ENCODE measurements around the gene NMRAL1. TPM values are rescaled to one million over a fixed set of nuclear protein-coding genes. Genes with fewer than 3 reads are reported as not detected.

Gene NMRAL1
- total RNA-seq (2022; extraction: Qiagen RNA extraction) = 39.4 to 48.9 TPM (median 46.3 TPM) in 5 replicates

GRCh38 chr16:4474192-4474961 is at the start of gene NMRAL1:
NMRAL1 (minus strand) TSS chr16:4474625; CDS start chr16:4474132, 493 bp downstream.

GRCh38 chr16:4475880-4476788 is 1.7 kb upstream of the NMRAL1 start, which contains the start of gene HMOX2:
HMOX2 (plus strand) TSS chr16:4476398; CDS start chr16:4505525, 29,127 bp downstream.

GRCh38 chr16:4425378-4426020 is 48.9 kb downstream of the NMRAL1 start, which contains the start of gene DNAJA3:
DNAJA3 (plus strand) TSS chr16:4425868; CDS start chr16:4425882, 14 bp downstream.

GRCh38 chr16:4416200-4417032 is 58.0 kb downstream of the NMRAL1 start, which contains the start of gene CORO7:
CORO7 (minus strand) TSS chr16:4416596; CDS start chr16:4416518, 78 bp downstream.

Other genes with a start within 250 kb of the NMRAL1 start
- 0.01 to 0.06 TPM (median 0.02 TPM) in 4 of 5 replicates, not detected in the other for gene SRL, start 232.5 kb downstream of the NMRAL1 start, total RNA-seq (2022; extraction: Qiagen RNA extraction)
- gene TFAP4, start 201.6 kb downstream of the NMRAL1 start, total RNA-seq (2022; extraction: Qiagen RNA extraction) = 16.9 to 21.6 TPM (median 19.1 TPM) in 5 replicates
- gene GLIS2, start 158.6 kb downstream of the NMRAL1 start, total RNA-seq (2022; extraction: Qiagen RNA extraction) = 22.3 to 35.4 TPM (median 32.7 TPM) in 5 replicates
- gene PAM16, start 123.3 kb downstream of the NMRAL1 start, total RNA-seq (2022; extraction: Qiagen RNA extraction) = 54.4 to 80.6 TPM (median 78.0 TPM) in 5 replicates
- 4.2 to 8.5 TPM (median 7.4 TPM) in 5 replicates for gene VASN, start 102.8 kb downstream of the NMRAL1 start, total RNA-seq (2022; extraction: Qiagen RNA extraction)
- gene CORO7, start 58.0 kb downstream of the NMRAL1 start, total RNA-seq (2022; extraction: Qiagen RNA extraction) = 10.3 to 19.8 TPM (median 17.0 TPM) in 5 replicates
- gene DNAJA3, start 48.8 kb downstream of the NMRAL1 start, total RNA-seq (2022; extraction: Qiagen RNA extraction) = 63.6 to 75.3 TPM (median 72.1 TPM) in 5 replicates
- gene HMOX2, start 1.8 kb upstream of the NMRAL1 start, total RNA-seq (2022; extraction: Qiagen RNA extraction) = 54.2 to 61.9 TPM (median 58.0 TPM) in 5 replicates
- 11.0 to 13.8 TPM (median 11.9 TPM) in 5 replicates for gene CDIP1, start 64.1 kb upstream of the NMRAL1 start, total RNA-seq (2022; extraction: Qiagen RNA extraction)
- gene C16orf96, start 81.7 kb upstream of the NMRAL1 start, total RNA-seq (2022; extraction: Qiagen RNA extraction) = 0.02 to 0.03 TPM in 2 of 5 replicates, not detected in the others
- gene UBALD1, start 140.3 kb upstream of the NMRAL1 start, total RNA-seq (2022; extraction: Qiagen RNA extraction) = 34.5 to 67.4 TPM (median 61.1 TPM) in 5 replicates
- gene MGRN1, start 150.2 kb upstream of the NMRAL1 start, total RNA-seq (2022; extraction: Qiagen RNA extraction) = 35.8 to 41.3 TPM (median 40.5 TPM) in 5 replicates
- 14.9 to 26.8 TPM (median 25.8 TPM) in 5 replicates for gene NUDT16L1, start 218.9 kb upstream of the NMRAL1 start, total RNA-seq (2022; extraction: Qiagen RNA extraction)

Measured in A549 treated with CORT108297 at 1 μM for 4 hours (cell line).